H1 (cell line): Measurements from ENCODE around the gene THAP11. TPM values are rescaled to one million over a fixed set of nuclear protein-coding genes. Genes with fewer than 3 reads are reported as not detected.

Experiments used
- ATF2 ChIP-seq: IDR thresholded peaks from 2 replicates; pipeline ENCODE4 v1.6.1; 2012; ENCODE audit warnings: low read length, inconsistent platforms
- BRCA1 ChIP-seq: IDR thresholded peaks from 2 replicates; pipeline ENCODE4 v1.6.1; 2012; ENCODE audit warnings: low read depth, low read length, improper control_type of control experiment
- CBX8 ChIP-seq: fragments of 300-800, 300-1000 bp; sonication (generic); IDR thresholded peaks from 2 replicates; pipeline ENCODE4 v1.7.1; 2016; ENCODE audit warnings: low read depth, low read length, borderline replicate concordance
- CEBPB ChIP-seq: IDR thresholded peaks from 2 replicates; pipeline ENCODE4 v1.6.1; 2012; ENCODE audit warnings: low read depth, low read length
- CHD2 ChIP-seq: IDR thresholded peaks from 2 replicates; pipeline ENCODE4 v1.6.1; 2012; ENCODE audit warnings: low read length, improper control_type of control experiment
- CTCF ChIP-seq, 3 experiments: IDR thresholded peaks; 1 replicate in 2 of 3; 2 replicates in 1 of 3; pipeline versions ENCODE4 v1.5.1 to v1.6.1; 2011; ENCODE audit warnings: low read length in 3 of 3, mild to moderate bottlenecking in 3 of 3, inconsistent platforms in 2 of 3, low read depth in 1 of 3, moderate library complexity in 1 of 3; ENCODE audit not compliant: insufficient read depth in 1 of 3; ENCODE audit errors: control extremely low read depth in 1 of 3
- JUN ChIP-seq: IDR thresholded peaks from 2 replicates; pipeline ENCODE4 v1.6.1; 2011; ENCODE audit warnings: low read depth, mild to moderate bottlenecking, improper control_type of control experiment, low read length
- KDM5A ChIP-seq: fragments of 200-600 bp; IDR thresholded peaks from 2 replicates; pipeline ENCODE4 v1.7.1; 2012; ENCODE audit warnings: mild to moderate bottlenecking, low read length, inconsistent platforms, mixed read lengths
- MAX ChIP-seq: IDR thresholded peaks from 2 replicates; pipeline ENCODE4 v1.6.1; 2012; ENCODE audit warnings: inconsistent platforms
- POLR2A ChIP-seq, 2 experiments: IDR thresholded peaks; 1 replicate in 1 of 2; 2 replicates in 1 of 2; pipeline ENCODE4 v1.6.1; 2011; ENCODE audit warnings: low read depth in 2 of 2, low read length in 2 of 2, mild to moderate bottlenecking in 2 of 2; ENCODE audit errors: control extremely low read depth in 1 of 2
- POLR2AphosphoS5 ChIP-seq: IDR thresholded peaks from 2 replicates; pipeline ENCODE4 v1.6.1; 2011; ENCODE audit warnings: low read depth, low read length
- SIN3A ChIP-seq, 2 experiments: IDR thresholded peaks in 1 of 2; conservative IDR thresholded peaks in 1 of 2; 2 replicates each; pipeline ENCODE4 v1.6.1; 2011 to 2012; ENCODE audit warnings: low read length in 2 of 2, improper control_type of control experiment in 1 of 2, low read depth in 1 of 2, mild to moderate bottlenecking in 1 of 2
- SIRT6 ChIP-seq: IDR thresholded peaks from one replicate; pipeline ENCODE4 v1.7.1; 2012; ENCODE audit warnings: low read length, inconsistent platforms
- SIX5 ChIP-seq: IDR thresholded peaks from 2 replicates; pipeline ENCODE4 v1.6.1; 2011; ENCODE audit warnings: mild to moderate bottlenecking, low read depth, low read length
- TAF7 ChIP-seq: optimal IDR thresholded peaks from 2 replicates; pipeline ENCODE3; 2011; ENCODE audit warnings: low read depth, mild to moderate bottlenecking, inconsistent platforms, low read length, moderate library complexity, borderline replicate concordance
- TCF12 ChIP-seq: IDR thresholded peaks from 2 replicates; pipeline ENCODE4 v1.6.1; 2011; ENCODE audit warnings: low read depth, mild to moderate bottlenecking, low read length
- YY1 ChIP-seq: IDR thresholded peaks from 2 replicates; pipeline ENCODE4 v1.6.1; 2011; ENCODE audit warnings: low read depth, mild to moderate bottlenecking, low read length
- polyA plus RNA-seq, 7 experiments: library from polyadenylated mRNA; depleted of rRNA in 3 of 7; stranded (reverse) in 5 of 7; unstranded in 2 of 7; fragments of >200 nt in 5 of 7; fragments of 200-250 nt in 2 of 7; gene quantifications; 1 replicate in 5 of 7; 2 replicates in 1 of 7; 4 replicates in 1 of 7; pipeline versions ENCODE4 v1.2.1 to v1.2.3, GENCODE V29; 2011 to 2013; ENCODE audit warnings: missing spikeins in 2 of 7, mixed read lengths in 2 of 7
- total RNA-seq: library from RNA; stranded (reverse); fragmentation: NEBNext Ultra II Directional; extraction: Animal tissue kit (Norgen Biotek cat#: 25700); gene quantifications from 2 replicates; pipeline ENCODE4 v1.2.1, GENCODE V29; 2021

The THAP11 gene
- total and polyA plus RNA-seq, 2 of the 8 experiments (the other 6 are each of a cell fraction or from before 2014, with no cell fraction given), result 50.8 to 54.8 TPM

GRCh38 chr16:67833415-67834241 lies 8.5 kb upstream of the THAP11 start (continued):
- peak; percentile 87 to 89 for TF ChIP-seq SIN3A (conservative IDR thresholded peaks at IDR 0.05 in 1 of 2, IDR thresholded peaks at IDR 0.05 in 1 of 2; ENCODE audit: low read depth in 1 of 2, low read length in 2 of 2)
- TF ChIP-seq YY1, result peak; percentile 88
- peak; percentile 96 for TF ChIP-seq BRCA1
- no peak for TF ChIP-seq CBX8
- TF ChIP-seq TAF7, result peak; percentile 84
- no peak for TF ChIP-seq SIRT6
- peak in 1 of 2 experiments; percentile 84; a peak in 2 of 3 replicates for TF ChIP-seq POLR2A (IDR thresholded peaks at IDR 0.05; ENCODE audit: control extremely low read depth in 1 of 2, low read depth in 2 of 2, low read length in 2 of 2)
- peak in 1 of 3 experiments; percentile 7; a peak in 1 of 4 replicates for TF ChIP-seq CTCF (IDR thresholded peaks at IDR 0.05; ENCODE audit: control extremely low read depth in 1 of 3, insufficient read depth in 1 of 3, low read depth in 1 of 3, low read length in 3 of 3)
- TF ChIP-seq SIX5, result peak; percentile 90
- TF ChIP-seq POLR2AphosphoS5, result peak; percentile 81
- TF ChIP-seq CHD2, result peak; percentile 100
- TF ChIP-seq MAX, result peak; percentile 81
- no peak for TF ChIP-seq KDM5A
- 0 out of 2 replicates have a peak, but pooled peaks have one; percentile 13 for TF ChIP-seq TCF12
- 0 out of 2 replicates have a peak, but pooled peaks have one; percentile 62 for TF ChIP-seq ATF2
- TF ChIP-seq CEBPB, result no peak
- no peak for TF ChIP-seq JUN
